ENCODE data around the gene TAF11L9. TPM values are rescaled to one million over a fixed set of nuclear protein-coding genes. Genes with fewer than 3 reads are reported as not detected.
"Not testable (repeated sequence)": the region's sequence is repeated elsewhere in the genome, so short reads cannot be mapped to it uniquely, and the experiment has no call there.

Gene TAF11L9
- total RNA-seq, 6 donors from 2014 or later = not detected

GRCh38 chr5:17614872-17615605 lies 20.8 kb upstream of the TAF11L9 start:
- no peaks in the 10 kb centered on the region for H3K9me3 ChIP-seq

GRCh38 chr5:17610092-17610491 lies 15.9 kb upstream of the TAF11L9 start, which contains the start of gene TAF11L12:
Gene TAF11L12, plus strand, starts transcription at chr5:17610392.
- 81 to 83% methylated on average over 2 of the region's 2 CpGs for WGBS, 2 donors
- not testable (repeated sequence) for H3K4me3 ChIP-seq; ATAC-seq (ENCODE audit: low FRiP score in 2 of 2)

More at GRCh38 chr5:17614872-17615605, 20.8 kb upstream of the TAF11L9 start:
- Histone ChIP-seq H3K4me1 (no peaks in the 10 kb centered on the region), H3K27ac (no peak overlapping the region), H3K4me3 (no peak overlapping the region), H3K27me3 (no peaks in the 10 kb centered on the region), H3K36me3 (no peaks in the 10 kb centered on the region)
- no peak for TF ChIP-seq EP300 (IDR thresholded peaks at IDR 0.05)
- TF ChIP-seq CTCF (IDR thresholded peaks at IDR 0.05) = no peak
- no peak for TF ChIP-seq POLR2AphosphoS5 (IDR thresholded peaks at IDR 0.05)
- no peak for TF ChIP-seq POLR2A (IDR thresholded peaks at IDR 0.05)
- no peak for ATAC-seq (ENCODE audit: low FRiP score in 2 of 2)
- DNase-seq = peak in 1 of 2 donors; percentile 42
- WGBS, 2 donors = 92 to 95% methylated on average over 11 to 17 of the region's 17 CpGs

GRCh38 chr5:17607461-17607860 lies 13.3 kb upstream of the TAF11L9 start:
- not testable (repeated sequence) for ATAC-seq (ENCODE audit: low FRiP score in 2 of 2); DNase-seq; H3K4me1 ChIP-seq; H3K4me3 ChIP-seq; H3K9me3 ChIP-seq; H3K36me3 ChIP-seq; H3K27ac ChIP-seq; H3K27me3 ChIP-seq
- WGBS, 2 donors = 82 to 96% methylated on average over 4 of the region's 4 CpGs

More at GRCh38 chr5:17610092-17610491, 15.9 kb upstream of the TAF11L9 start, which contains the start of gene TAF11L12:
- not testable (repeated sequence) for H3K36me3 ChIP-seq, H3K9me3 ChIP-seq, H3K27me3 ChIP-seq, H3K27ac ChIP-seq, H3K4me1 ChIP-seq, DNase-seq

- WGBS, 2 donors = 92% methylated on average over 14 of the region's 14 CpGs
- no peak for ATAC-seq (ENCODE audit: low FRiP score in 2 of 2)
- no peaks in the 10 kb centered on the region for H3K36me3 ChIP-seq
- no peaks in the 10 kb centered on the region for H3K27me3 ChIP-seq
- no peaks in the 10 kb centered on the region for H3K9me3 ChIP-seq
- no peak for TF ChIP-seq POLR2AphosphoS5 (IDR thresholded peaks at IDR 0.05)
- TF ChIP-seq CTCF (IDR thresholded peaks at IDR 0.05) = no peak
- H3K4me3 ChIP-seq = no peak overlapping the region
- DNase-seq = no peak
- no peak overlapping the region for H3K27ac ChIP-seq
- H3K4me1 ChIP-seq = no peaks in the 10 kb centered on the region
Measured at GRCh38 chr5:17604951-17605350, 10.8 kb upstream of the TAF11L9 start.

GRCh38 chr5:17603880-17604279 lies 9.7 kb upstream of the TAF11L9 start, which contains the start of gene TAF11L11:
Gene TAF11L11, plus strand, starts transcription at chr5:17604183.
- 62 to 69% methylated on average over 6 of the region's 6 CpGs for WGBS, 2 donors
- not testable (repeated sequence) for ATAC-seq (ENCODE audit: low FRiP score in 2 of 2); H3K4me1 ChIP-seq; H3K4me3 ChIP-seq; DNase-seq; H3K27me3 ChIP-seq; H3K27ac ChIP-seq; H3K9me3 ChIP-seq; H3K36me3 ChIP-seq

- not testable (repeated sequence) for H3K9me3 ChIP-seq; H3K27ac ChIP-seq; DNase-seq; H3K4me1 ChIP-seq; H3K36me3 ChIP-seq; ATAC-seq (ENCODE audit: low FRiP score in 2 of 2); H3K27me3 ChIP-seq; H3K4me3 ChIP-seq
- no CpG with 5 or more reads among the region's 15 CpGs for WGBS, 2 donors
Measured at GRCh38 chr5:17597728-17598127, 3.5 kb upstream of the TAF11L9 start, which contains the start of gene TAF11L10. Gene TAF11L10, minus strand, starts transcription at chr5:17597828.

- DNase-seq; H3K4me3 ChIP-seq; H3K27ac ChIP-seq; H3K36me3 ChIP-seq; H3K27me3 ChIP-seq; ATAC-seq (ENCODE audit: low FRiP score in 2 of 2); H3K9me3 ChIP-seq; H3K4me1 ChIP-seq: not testable (repeated sequence)
- no CpG with 5 or more reads among the region's 16 CpGs for whole genome bisulfite sequencing, 2 donors
Measured at GRCh38 chr5:17590860-17591259, 3.3 kb downstream of the TAF11L9 start, which contains the start of gene TAF11L8. Gene TAF11L8, minus strand, starts transcription at chr5:17590960.

GRCh38 chr5:17585658-17586057 lies 8.5 kb downstream of the TAF11L9 start, which contains the start of gene TAF11L7:
Gene TAF11L7, minus strand, starts transcription at chr5:17585758.
- ATAC-seq (ENCODE audit: low FRiP score in 2 of 2); H3K27ac ChIP-seq; DNase-seq; H3K4me1 ChIP-seq; H3K9me3 ChIP-seq; H3K36me3 ChIP-seq; H3K27me3 ChIP-seq; H3K4me3 ChIP-seq: not testable (repeated sequence)
- WGBS, 2 donors = no CpG with 5 or more reads among the region's 16 CpGs
